SKM-1 (cell line): ENCODE results near the gene FCHSD2.
"Not testable (repeated sequence)": the region's sequence is repeated elsewhere in the genome, so short reads cannot be mapped to it uniquely, and the experiment has no call there.

Source experiments
- DNase-seq: peaks from one replicate; lab custom pipeline; 2025; ENCODE audit not compliant: unreplicated experiment; lab: John Stamatoyannopoulos, UW

FCHSD2 gene

GRCh38 chr11:72940417-72940816 lies 201.7 kb downstream of the FCHSD2 start:
- no peak for DNase-seq

- DNase-seq, result no peak
Measured at GRCh38 chr11:72939031-72939430, 203.1 kb downstream of the FCHSD2 start.

- DNase-seq, result no peak
Measured at GRCh38 chr11:72937439-72937838, 204.7 kb downstream of the FCHSD2 start.

GRCh38 chr11:72935700-72936099 lies 206.4 kb downstream of the FCHSD2 start:
- no peak for DNase-seq

- DNase-seq, result no peak
Measured at GRCh38 chr11:72932132-72932570, 210.0 kb downstream of the FCHSD2 start.

- DNase-seq, result no peak
Measured at GRCh38 chr11:72930008-72930407, 212.1 kb downstream of the FCHSD2 start.

- no peak for DNase-seq
Measured at GRCh38 chr11:72929256-72929655, 212.9 kb downstream of the FCHSD2 start.

GRCh38 chr11:72927380-72927779 lies 214.7 kb downstream of the FCHSD2 start:
- no peak for DNase-seq

- no peak for DNase-seq
Measured at GRCh38 chr11:72926076-72926475, 216.0 kb downstream of the FCHSD2 start.

GRCh38 chr11:72925656-72926055 lies 216.5 kb downstream of the FCHSD2 start:
- no peak for DNase-seq

GRCh38 chr11:72924568-72925190 lies 217.4 kb downstream of the FCHSD2 start:
- DNase-seq, result no peak

GRCh38 chr11:72921028-72921716 lies 220.9 kb downstream of the FCHSD2 start:
- DNase-seq, result no peak

GRCh38 chr11:72920001-72920400 lies 222.1 kb downstream of the FCHSD2 start:
- DNase-seq, result no peak

- DNase-seq, result no peak
Measured at GRCh38 chr11:72918851-72919250, 223.3 kb downstream of the FCHSD2 start.

GRCh38 chr11:72912253-72912652 lies 229.9 kb downstream of the FCHSD2 start:
- DNase-seq, result no peak

GRCh38 chr11:72909558-72910388 lies 232.3 kb downstream of the FCHSD2 start:
- DNase-seq, result not testable (repeated sequence)

GRCh38 chr11:72908032-72908676 lies 234.0 kb downstream of the FCHSD2 start:
- no peak for DNase-seq

- no peak for DNase-seq
Measured at GRCh38 chr11:72904016-72904415, 238.1 kb downstream of the FCHSD2 start.

- no peak for DNase-seq
Measured at GRCh38 chr11:72901374-72901773, 240.7 kb downstream of the FCHSD2 start.

GRCh38 chr11:72900013-72900412 lies 242.1 kb downstream of the FCHSD2 start:
- DNase-seq, result no peak

GRCh38 chr11:72899238-72899637 lies 242.9 kb downstream of the FCHSD2 start:
- DNase-seq, result no peak
